A172 (cell line): ENCODE results near the gene SLC4A7. TPM values are rescaled to one million over a fixed set of nuclear protein-coding genes. Genes with fewer than 3 reads are reported as not detected.
"Not testable (repeated sequence)": the region's sequence is repeated elsewhere in the genome, so short reads cannot be mapped to it uniquely, and the experiment has no call there.

Source experiments
- DNase-seq: peaks from one replicate; pipeline ENCODE4 v3.0.0-alpha.2; 2015; ENCODE audit warnings: low spot score
- total RNA-seq: library from RNA; depleted of rRNA; stranded (reverse); fragments of >200 nt; shearing (Covaris generic); gene quantifications from 2 replicates; pipeline ENCODE4 v1.2.3, GENCODE V29; 2014

SLC4A7 gene
- total RNA-seq, 1 experiment from 2014 or later = 80.6 TPM

GRCh38 chr3:27429909-27430308, 54.3 kb downstream of the SLC4A7 start:
- no peak for DNase-seq

GRCh38 chr3:27428446-27428845, 55.7 kb downstream of the SLC4A7 start:
- DNase-seq = no peak

- DNase-seq = no peak
Observed at GRCh38 chr3:27426926-27427325, 57.3 kb downstream of the SLC4A7 start.

- no peak for DNase-seq
Observed at GRCh38 chr3:27425896-27426565, 58.2 kb downstream of the SLC4A7 start.

GRCh38 chr3:27424812-27425521, 59.2 kb downstream of the SLC4A7 start:
- not testable (repeated sequence) for DNase-seq

- DNase-seq = peak; percentile 59
Observed at GRCh38 chr3:27423463-27423862, 60.7 kb downstream of the SLC4A7 start.

GRCh38 chr3:27422617-27423016, 61.6 kb downstream of the SLC4A7 start:
- DNase-seq = no peak

GRCh38 chr3:27415202-27415601, 69.0 kb downstream of the SLC4A7 start:
- no peak for DNase-seq

GRCh38 chr3:27392950-27393679, 91.1 kb downstream of the SLC4A7 start:
- no peak for DNase-seq

- DNase-seq = not testable (repeated sequence)
Observed at GRCh38 chr3:27392414-27392813, 91.8 kb downstream of the SLC4A7 start.

- DNase-seq = no peak
Observed at GRCh38 chr3:27391796-27392195, 92.4 kb downstream of the SLC4A7 start.

- no peak for DNase-seq
Observed at GRCh38 chr3:27387625-27388024, 96.6 kb downstream of the SLC4A7 start.

GRCh38 chr3:27385504-27385903, 98.7 kb downstream of the SLC4A7 start:
- no peak for DNase-seq

GRCh38 chr3:27384191-27384590, 100.0 kb downstream of the SLC4A7 start:
- DNase-seq = no peak

GRCh38 chr3:27380433-27381357, 103.5 kb downstream of the SLC4A7 start:
- no peak for DNase-seq

GRCh38 chr3:27378331-27378730, 105.9 kb downstream of the SLC4A7 start:
- DNase-seq = no peak

- no peak for DNase-seq
Observed at GRCh38 chr3:27376109-27376772, 107.9 kb downstream of the SLC4A7 start.

GRCh38 chr3:27368831-27369607, 115.2 kb downstream of the SLC4A7 start, which contains the start of gene NEK10:
TSS of gene NEK10 (minus strand) at chr3:27369383. CDS start at chr3:27352882, 16,501 bp downstream.
- no peak for DNase-seq

- no peak for DNase-seq
Observed at GRCh38 chr3:27366062-27366591, 118.1 kb downstream of the SLC4A7 start.
